Activated naive CD4-positive, alpha-beta T cell (primary cell): Measurements from ENCODE around the gene ADAM15.

ENCODE experiments used
- DNase-seq, 4 experiments: peaks; one replicate each; lab custom pipeline; 2025; lab: John Stamatoyannopoulos, UW

ADAM15 gene, protein sequence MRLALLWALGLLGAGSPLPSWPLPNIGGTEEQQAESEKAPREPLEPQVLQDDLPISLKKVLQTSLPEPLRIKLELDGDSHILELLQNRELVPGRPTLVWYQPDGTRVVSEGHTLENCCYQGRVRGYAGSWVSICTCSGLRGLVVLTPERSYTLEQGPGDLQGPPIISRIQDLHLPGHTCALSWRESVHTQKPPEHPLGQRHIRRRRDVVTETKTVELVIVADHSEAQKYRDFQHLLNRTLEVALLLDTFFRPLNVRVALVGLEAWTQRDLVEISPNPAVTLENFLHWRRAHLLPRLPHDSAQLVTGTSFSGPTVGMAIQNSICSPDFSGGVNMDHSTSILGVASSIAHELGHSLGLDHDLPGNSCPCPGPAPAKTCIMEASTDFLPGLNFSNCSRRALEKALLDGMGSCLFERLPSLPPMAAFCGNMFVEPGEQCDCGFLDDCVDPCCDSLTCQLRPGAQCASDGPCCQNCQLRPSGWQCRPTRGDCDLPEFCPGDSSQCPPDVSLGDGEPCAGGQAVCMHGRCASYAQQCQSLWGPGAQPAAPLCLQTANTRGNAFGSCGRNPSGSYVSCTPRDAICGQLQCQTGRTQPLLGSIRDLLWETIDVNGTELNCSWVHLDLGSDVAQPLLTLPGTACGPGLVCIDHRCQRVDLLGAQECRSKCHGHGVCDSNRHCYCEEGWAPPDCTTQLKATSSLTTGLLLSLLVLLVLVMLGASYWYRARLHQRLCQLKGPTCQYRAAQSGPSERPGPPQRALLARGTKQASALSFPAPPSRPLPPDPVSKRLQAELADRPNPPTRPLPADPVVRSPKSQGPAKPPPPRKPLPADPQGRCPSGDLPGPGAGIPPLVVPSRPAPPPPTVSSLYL

GRCh38 chr1:155050560-155051341 is at the start of gene ADAM15:
Gene ADAM15 (plus strand): TSS chr1:155051316. CDS start chr1:155051387, 71 bp downstream.
- DNase-seq = peak; percentile 44 to 75 (median 60)

DNA sequence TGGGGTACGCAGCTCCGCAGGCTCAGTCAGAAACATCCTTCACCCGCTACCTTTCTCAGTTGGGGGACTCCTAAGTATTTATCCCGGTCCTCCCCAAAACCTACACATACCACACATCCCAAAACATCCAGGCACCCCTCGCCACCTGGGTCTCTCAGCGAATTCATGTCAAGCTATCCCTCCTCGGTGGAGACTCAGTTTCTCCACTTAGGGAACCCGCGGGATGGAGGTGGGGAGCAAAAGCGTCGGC is 49.8 kb upstream of the ADAM15 start:
- DNase-seq = no peak

- peak; percentile 86 to 95 (median 90) for DNase-seq
These were observed 49.2 kb upstream of the ADAM15 start for GRCh38 chr1:155001675-155002463.

- no peak for DNase-seq
These were observed 48.5 kb upstream of the ADAM15 start, which contains the start of gene ZBTB7B for GRCh38 chr1:155002464-155003226. Gene ZBTB7B (plus strand): TSS chr1:155002802. CDS start chr1:155014661, 11,859 bp downstream.

DNA sequence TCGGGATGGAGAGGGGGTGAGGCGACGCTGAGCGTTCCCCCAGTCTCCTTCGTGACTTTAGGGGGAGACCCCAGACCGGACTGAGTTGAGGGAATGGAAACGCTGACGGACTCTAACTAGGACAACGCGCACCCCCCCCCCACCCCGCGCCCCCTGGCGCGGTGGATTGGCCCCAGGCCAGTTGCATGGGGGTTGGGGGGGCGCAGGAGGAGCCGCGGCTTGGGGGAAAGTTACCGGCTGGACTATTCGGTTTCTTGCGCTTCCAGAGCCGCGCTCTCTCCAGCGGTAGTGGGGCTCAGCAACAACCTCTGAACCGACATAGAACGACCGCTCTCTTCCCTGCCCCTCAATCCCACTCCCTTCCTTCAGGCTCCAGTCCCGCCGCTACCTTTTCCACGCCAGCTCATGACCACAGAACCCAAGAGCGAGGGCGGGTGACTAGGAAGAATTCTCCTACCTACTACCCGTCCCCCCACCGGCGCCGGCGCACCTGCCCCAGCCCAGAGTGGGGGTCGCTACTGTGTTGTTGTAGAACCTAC is 47.8 kb upstream of the ADAM15 start:
- no peak for DNase-seq

DNA sequence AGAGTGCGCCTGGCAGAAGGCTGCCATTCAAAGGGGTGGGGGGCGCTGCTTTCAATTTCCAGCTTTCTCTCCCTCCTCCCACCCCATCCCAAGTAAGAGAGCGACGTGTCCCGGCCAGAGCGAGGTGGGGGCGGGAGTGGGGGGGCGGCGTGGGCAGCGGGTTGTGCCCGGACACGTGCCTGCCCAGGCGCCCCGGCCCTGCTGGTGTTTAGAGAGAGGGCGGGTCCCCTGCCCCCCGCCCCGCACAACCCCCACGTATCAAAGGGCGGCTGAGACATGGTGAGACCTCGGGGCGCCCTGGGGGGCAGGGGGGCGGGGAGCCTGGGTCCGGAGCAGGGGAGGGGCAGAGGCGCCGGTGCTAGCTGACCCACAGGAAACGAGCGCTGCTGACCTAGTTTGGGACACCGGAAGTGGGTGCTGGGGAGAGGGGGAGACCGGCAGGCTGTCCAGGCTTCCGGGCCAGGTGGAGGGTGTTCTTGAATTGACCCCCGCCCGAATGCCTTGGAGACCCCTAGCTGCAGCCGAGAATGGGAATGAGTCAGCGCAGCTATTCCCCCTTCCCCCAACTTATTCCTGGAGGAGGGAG is 47.3 kb upstream of the ADAM15 start:
- DNase-seq = no peak

- DNase-seq = no peak
These were observed 46.6 kb upstream of the ADAM15 start for GRCh38 chr1:155004352-155005075.

GRCh38 chr1:155005076-155006011 is 45.8 kb upstream of the ADAM15 start:
- no peak for DNase-seq

DNA sequence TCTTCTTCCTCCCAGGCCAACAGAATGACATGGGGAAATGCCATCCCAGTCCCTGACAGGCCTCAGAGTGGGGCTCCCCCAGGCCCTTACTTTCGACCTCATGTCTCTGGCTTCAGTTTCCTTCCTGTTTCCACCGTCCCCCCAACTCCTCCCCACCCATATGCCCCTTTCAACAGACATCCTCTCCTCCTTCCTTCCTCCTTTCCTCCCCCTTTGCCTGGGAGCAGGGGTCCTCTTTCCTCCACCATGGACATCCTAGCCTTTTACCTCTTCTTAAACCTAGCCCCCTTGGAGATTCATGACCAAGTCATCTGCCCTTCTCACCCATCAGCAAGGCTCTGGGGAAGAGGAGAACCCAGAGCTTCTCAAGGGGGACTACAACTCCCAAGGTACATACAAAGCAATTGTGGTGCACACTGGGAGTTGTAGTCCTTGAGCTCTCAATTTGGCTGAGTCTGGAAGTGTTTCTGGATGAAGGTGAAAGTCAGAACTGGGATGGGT is 44.5 kb upstream of the ADAM15 start:
- no peak for DNase-seq

- DNase-seq = no peak
These were observed 43.8 kb upstream of the ADAM15 start for GRCh38 chr1:155007251-155007828.

DNA sequence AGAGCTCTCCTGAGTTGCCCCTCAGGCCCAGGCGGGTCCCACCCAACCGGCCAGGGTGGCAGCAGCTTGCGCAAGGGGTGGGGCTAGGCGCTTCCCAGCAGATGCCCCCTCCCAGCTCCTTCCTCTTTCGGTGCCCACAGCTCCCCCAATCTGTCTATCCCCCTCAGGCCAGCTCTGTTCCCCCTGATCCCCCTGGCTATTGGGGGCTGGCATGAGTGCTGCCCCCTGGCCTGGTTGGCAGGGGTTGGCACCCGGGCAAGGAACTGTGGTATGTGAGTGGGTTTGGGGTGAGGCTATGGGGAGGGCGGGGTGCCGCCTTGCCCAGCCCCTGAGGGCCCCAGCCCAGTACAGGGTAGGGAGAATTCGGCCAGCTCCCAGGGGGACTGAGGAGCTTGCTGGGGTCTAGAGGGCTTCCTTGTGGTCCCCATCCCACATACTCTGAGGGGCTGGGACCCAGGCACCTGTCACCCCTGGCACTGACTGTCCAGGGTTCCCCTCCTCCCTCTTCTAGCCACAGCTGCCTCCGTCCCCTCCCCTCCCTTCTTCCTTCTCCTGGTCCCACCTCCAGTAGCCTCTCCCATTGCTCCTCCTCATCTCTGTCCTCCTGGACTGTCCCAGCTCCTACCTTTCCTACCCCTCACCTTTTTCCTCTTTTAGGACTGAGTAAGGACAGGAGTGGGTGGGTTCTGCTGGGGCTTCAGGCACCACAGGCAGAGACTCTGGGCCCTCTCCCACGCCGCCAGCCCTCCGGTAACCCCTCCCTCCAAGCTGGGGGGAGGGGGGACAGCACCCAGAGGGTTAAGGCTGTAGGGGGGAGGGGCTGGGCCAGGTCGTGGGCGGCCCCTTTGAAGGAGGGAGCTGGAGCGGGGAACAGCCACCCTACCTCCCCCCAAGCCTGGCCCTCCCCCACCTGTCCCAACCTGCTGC is 42.8 kb upstream of the ADAM15 start:
- peak in 1 of 4 experiments; percentile 26 for DNase-seq

DNA sequence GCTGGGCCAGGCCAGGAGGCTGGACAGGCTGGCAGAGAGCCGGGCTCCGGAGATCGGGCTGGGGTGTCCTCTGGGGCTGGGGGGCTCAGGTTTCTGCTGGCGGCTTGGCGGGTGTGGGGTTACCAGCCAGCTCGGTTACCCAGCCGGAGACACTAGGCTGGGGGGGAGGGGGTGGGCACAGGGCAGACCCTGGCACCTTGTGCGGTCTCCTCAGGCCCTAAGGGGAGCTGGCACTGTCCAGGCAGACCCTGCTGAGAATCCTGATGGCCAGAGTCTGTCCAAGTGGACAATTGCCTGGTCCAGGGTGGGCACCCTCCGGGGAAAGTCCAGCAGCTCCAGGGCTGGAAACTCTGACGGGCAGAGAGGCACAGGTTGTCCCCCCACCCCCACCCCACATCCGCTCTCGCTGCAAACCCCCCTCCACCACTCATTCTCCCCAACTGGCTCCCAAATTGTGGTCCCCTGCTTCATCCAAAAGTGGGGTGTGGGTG is 41.9 kb upstream of the ADAM15 start:
- DNase-seq = no peak

GRCh38 chr1:155009742-155010141 is 41.4 kb upstream of the ADAM15 start:
- no peak for DNase-seq

DNA sequence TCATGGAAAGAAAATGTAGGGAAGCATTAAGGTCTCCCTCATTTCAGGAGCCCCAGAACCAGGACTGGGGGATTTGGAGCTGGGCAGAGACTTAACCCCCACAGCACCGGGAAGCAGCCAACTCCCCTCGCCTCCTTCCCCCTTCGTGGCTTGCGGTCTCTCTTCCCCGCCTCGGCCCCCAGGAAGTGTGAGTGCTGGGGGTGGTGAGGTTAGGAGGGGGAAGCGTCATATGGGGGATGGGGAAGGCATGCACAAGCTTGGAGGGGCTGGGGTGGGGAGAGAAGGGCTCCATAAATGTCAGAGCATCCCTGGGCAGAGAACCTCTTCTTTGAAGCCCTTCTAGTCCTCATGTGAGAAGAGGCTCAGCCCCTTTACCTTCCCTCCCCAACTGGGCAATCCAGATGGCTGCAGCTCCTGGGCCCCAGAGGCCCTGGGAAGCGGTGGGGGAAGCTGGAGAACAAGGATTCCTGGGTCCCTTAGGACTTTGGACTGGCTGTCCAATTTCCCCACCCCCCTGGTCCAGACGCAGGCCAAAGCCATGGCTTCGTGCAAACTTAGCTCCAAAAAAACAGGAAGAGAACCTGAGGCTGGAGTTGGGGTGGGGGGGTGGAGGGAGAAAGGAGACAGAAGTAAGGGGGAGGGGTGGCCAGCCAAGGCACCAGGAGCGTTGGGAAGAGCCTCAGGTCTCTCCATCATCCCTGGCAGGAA is 40.8 kb upstream of the ADAM15 start:
- DNase-seq = no peak

DNA sequence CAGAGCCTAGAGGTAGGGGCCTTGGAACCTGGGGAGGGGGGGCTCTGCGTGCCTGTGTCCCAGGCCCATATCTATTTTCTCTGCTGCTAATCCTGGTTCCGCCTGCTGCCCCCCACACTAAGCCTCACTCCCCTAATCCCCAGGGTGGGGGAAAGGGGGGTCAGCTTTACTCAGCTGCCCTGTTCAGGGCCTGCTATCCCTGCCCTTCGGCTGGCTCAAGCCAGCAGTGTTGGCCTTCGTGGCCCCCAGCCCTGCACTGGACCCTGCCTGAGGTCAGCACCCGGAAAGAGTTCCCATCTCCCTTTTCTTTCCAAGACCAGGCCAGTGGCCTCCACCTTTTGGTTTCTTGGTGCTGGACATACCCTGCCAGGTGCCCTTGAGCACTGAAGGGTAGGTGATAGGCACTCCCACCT is 40.1 kb upstream of the ADAM15 start:
- no peak for DNase-seq
